NAMALWA (cell line): ENCODE data around the gene LRRIQ1.
"Not testable (repeated sequence)": the region's sequence is repeated elsewhere in the genome, so short reads cannot be mapped to it uniquely, and the experiment has no call there.

ENCODE experiments used
- DNase-seq: peaks from one replicate; pipeline ENCODE4 v3.0.0-alpha.2; 2015; ENCODE audit warnings: low spot score

The LRRIQ1 gene, protein sequence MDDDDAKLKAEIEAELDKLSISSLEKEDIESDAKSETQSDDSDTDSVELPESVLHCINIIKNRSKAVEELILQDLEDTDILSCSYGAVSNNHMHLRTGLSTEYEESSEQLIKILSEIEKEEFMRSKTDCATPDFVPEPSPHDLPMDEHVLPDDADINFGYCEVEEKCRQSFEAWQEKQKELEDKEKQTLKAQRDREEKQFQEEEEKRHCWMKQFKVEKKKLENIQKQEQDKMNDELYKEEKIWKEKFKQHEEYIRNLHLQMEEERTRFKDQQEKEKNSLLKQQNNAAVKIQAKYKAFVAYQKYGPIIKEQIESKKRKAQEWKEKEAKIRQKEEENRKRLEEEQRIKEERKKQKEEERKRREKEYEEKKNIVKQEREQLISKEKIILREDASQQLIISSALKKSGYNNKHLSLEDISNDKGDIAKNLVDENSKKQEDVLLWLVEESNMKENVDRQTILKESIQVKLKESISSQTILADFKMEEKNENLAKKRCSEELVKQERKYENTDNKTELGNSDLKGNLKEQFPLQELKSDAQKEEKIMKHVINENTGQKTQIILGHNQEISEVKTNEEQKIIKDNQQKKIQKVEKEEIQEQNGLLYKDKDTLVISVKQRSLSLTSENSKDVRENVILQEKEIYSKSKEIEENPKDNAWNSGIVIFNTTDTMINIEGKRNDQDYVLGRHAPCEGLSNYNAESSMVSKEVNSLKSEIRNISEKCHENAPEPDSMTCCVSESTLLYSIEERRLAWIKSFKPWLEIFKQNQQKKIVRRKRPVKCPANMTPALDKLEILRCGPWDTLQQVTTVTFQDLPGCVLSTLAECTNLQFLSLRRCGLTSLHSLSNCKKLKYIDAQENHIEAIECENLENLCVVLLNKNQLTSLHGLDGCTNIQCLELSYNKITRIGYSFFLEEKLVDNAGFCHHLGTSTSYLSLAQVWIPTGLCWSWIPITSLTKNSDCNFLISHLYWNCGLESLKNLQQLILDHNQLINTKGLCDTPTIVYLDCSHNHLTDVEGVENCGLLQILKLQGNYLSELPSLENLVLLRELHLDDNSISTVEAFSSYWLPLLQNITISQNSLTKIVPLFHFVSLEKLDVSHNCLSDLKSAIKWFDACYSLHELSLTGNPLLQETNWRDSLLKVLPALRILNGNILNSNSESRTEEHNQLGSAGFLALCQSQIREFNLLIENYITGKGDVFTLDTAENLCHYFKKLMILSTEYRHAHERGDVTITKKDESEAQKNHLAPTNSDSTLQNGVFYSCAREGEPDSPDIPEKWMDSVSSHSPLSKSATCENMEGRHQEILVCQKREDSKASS (N-terminal part only)

DNA sequence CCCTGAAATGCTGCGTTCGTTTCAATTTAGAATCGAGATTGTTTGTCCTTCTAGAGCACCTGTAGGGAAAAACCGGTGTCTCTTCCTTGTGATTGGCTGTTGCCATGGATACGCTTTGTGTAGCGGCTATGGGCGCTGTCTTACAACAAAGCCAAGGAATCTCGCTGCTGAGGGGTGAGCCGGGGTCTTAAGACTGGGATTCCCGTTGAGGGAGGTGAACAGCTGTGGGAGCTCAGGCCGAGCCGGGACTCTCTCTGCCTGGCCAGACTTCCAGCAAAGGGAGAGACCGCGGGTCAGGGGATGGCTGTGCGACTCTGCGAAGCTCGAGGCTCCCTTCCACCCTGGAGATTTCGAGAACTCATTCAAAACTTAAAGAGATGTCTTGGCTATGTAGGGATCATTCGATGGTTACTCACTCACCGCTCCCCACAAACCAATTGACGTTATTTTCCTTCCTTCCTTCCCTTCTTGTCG, at the start of gene LRRIQ1, which contains the start of gene TSPAN19:
Gene LRRIQ1 (plus strand): TSS at position 118 of the 474 bp plus-strand sequence. CDS start 1,826 bp downstream, outside the sequence.
Gene TSPAN19 (minus strand): TSS at position 44 of the 474 bp plus-strand sequence. CDS start 6,331 bp downstream, outside the sequence.
- DNase-seq, result peak; percentile 11

DNA sequence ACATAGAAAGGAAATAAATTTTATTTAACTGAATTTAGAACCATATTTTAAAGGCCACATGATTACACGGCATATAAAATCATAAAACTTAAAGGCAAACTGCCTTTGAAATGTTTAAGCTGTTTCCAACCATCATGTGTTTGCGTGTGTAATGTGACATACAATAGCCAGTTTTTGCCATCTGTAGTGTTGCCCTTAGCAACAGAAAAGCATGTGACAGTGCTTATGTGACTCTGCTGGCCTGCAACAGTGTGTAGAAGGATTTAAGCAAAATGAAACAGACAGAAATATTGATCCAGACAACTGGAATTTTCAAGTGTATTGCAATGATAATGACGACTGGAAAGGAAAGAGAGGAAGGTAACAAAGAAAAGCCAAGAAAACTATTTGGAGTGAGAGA, 49.6 kb upstream of the LRRIQ1 start:
- no peak for DNase-seq

DNA sequence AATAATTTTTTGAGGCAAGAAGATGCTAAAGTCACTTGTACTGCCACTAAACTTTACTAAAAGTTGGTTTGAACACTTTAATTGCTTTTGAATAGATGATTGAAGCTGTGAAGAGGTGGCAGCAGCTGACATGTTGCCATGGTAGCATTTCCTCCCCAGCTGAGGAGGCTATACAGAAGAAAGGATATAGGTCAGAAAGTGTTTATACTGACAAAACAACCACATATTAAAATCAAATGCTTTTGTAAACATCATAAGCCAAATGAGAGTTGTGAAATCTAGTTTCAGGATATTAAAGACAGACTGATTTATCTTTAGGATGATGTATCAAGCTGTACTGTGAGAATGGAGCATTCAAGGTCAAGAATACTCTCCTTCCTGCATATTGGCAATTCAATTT, 41.7 kb upstream of the LRRIQ1 start:
- no peak for DNase-seq

DNA sequence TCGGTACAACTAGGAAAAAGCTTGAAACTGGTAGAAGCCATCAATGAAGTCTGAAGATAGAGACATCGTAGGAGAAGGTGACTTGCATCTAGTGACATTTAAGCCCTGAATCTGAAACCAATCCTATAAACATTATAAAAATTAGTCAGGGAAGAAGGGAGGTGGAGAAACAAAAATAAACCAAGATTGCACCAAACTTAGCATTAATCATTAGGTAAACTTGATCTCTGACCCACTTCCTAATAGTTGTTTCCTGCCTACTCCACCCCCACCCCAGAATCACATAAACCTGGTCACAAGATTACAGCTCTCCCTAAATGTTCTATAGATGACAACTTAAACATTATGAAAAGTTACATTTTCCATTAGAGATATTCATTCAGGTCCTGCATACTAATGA, 40.5 kb upstream of the LRRIQ1 start:
- no peak for DNase-seq

DNA sequence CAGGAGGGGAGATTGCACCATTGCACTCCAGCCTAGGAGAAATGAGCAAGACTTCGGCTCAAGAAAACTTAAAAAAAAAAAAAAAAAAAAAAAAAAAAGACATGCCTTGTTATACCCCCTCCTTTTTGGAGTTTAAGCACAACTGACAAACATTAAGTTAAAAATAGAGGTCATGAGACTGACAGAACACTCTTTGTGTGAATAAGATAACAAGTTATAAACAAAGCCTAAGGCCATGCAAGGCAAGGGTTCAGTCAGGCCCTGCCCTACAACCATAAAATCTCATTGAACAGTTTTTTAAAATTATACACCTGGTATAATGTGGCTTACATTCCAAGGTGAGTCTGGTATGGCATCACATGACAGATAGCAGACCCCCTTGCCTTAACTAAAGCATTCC, 39.4 kb upstream of the LRRIQ1 start:
- DNase-seq, result no peak

DNA sequence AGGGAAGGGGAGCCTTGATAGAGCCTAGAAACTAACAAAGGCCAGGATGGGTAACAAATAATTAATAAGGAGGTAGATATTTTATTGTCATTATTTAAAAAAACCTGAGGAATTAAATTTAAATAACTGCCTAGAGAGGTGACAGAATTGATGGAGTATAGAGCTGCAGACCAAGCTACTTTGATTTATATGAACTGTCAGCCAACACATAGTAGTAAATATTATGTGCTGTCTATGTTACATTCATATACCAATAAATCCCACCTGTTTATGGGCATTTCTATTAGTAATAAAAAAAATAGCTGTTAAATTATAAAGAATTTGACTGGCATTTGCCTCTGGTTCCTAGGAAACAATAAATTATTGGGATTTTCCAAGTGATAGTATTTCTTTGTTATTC, 37.8 kb upstream of the LRRIQ1 start:
- DNase-seq, result no peak

DNA sequence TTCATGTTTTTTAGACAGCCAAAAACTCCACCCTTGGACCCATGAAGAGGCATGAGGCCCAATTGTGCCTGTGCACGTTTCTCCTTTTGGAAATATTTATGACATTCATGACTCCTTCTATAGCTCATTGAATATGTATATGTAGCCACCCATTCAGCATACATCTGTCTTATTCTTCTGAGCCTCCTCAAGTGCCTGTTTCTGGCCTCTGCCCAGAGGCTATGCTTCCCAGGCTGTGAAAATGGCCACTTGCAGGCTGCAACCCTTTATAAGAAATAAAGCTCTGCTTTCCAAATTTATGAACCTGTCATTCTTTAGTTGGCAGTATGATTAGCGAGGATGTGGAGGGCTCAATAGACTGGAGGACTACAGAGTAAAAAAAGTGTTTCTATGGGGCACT, 35.4 kb upstream of the LRRIQ1 start:
- no peak for DNase-seq

DNA sequence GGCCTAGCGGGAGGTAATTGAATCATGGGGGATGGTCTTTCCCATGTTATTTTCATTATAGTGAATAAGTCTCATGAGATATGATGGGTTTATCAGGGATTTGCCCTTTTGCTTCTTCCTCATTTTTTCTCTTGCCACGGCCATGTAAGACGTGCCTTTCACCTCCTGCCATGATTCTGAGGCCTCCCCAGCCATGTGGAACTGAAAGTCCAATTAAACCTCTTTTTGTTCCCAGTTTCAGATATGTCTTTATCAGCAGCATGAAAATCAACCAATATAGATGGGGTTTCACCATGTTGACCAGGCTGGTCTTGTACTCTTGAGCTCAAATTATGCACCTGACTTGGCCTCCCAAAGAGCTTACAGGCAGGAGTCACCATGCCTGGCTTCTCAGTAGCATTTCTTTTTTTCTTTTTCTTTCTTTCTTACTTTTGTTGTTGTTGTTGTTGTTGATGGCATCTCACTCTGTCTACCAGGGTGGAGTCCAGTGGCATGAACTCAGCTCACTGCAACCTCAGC, 33.3 kb upstream of the LRRIQ1 start:
- no peak for DNase-seq

DNA sequence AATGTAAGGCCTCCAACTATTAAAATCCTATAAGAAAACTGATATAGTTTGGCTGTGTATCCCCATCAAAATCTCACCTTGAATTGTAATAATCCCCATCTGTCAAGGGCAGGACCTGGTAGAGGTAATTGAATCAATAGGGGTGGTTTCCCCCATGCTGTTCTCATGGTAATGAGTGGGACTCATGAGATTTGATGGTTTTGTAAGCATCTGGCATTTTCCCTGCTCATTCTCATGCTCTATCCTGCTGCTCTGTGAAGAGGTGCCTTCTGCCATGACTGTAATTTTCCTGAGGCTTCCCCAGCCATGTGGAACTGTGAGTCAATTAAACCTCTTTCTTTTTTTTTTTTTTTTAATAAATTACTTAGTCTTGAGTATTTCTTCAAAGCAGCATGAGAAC, 31.9 kb upstream of the LRRIQ1 start:
- no peak for DNase-seq

DNA sequence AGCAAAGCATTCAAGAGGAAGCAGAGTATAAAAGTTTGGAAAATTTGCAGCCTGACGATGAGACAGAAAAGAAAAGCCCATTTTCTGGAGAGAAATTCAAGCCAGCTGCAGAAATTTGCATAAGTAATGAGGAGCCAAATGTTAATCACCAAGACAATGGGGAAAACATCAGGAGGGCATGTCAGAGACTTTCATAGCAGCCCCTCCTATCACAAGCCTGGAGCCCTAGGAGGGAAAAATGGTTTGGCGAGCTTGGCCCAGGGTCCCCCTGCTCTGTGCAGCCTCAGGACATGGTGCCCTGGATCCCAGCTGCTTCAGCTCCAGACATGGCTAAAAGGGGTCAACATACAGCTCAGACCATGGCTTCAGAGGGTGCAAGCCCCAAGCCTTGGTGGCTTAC, 31.1 kb upstream of the LRRIQ1 start:
- DNase-seq, result not testable (repeated sequence)

DNA sequence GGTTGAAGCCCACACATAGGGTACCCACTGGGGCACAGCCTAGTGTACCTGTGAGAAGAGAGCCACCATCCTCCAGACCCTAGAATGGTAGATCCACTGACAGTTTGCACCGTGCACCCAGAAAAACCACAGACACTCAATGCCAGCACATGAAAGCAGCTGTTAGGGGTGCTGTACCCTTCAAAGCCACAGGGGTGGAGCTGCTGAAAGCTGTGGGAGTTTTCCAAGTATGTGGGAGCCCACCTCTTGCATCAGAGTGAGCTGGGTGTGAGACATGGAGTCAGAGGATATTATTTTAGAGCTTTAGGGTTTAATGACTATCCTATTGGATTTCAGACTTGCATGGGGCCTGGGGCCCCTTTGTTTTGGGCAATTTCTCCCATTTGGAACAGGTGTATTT, 30.5 kb upstream of the LRRIQ1 start:
- no peak for DNase-seq

DNA sequence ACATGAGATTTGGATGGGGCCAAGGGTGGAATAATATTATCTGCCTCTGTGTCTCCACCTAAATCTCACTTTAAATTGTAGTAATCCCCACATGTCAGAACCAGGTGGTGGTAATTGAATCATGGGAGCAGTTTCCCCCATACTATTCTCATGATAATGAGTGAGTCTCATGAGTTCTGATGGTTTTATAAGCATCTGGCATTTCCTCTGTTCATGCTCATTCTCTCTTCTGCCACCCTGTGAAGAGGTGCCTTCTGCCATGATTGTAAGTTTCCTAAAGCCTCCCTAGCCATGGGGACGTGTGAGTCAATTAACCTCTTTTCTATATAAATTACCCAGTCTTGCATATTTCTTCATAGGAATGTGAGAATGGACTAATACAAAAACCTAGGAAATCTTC, 29.9 kb upstream of the LRRIQ1 start:
- no peak for DNase-seq

DNA sequence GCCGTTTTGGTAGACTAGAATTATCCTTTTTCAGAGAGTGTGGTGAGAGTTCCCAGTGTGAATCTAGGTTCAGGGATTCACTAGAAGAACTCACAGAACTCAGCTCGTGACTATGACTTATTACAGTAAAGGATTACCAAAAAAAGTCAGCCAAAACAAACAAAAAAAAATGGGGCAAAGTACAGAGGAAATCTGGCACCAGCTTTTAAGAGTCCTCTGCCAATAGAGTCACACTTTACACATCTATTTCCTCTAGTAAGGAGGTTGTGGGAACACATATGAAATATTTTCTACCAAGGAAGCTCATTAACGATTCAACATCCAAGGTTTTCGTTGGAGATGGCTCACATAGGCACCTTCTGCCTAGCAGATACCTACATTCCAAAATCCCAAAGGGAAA, 28.3 kb upstream of the LRRIQ1 start:
- no peak for DNase-seq

DNA sequence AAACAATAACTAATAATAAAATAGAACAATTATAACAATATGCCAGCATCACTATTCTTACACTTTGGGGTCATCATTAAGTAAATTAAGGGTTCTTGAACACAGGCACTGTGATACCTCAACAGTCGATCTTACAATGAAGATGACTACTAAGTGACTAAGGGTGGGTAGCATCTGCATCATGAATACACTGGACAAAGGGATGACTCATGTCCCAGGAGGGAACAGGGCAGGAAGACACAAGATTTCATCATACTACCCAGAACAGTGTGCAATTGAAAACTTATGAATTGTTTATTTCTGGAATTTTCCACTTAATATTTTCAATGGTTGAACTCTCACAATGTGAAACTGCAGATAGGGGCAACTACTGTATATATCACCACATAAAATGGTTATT, 19.7 kb upstream of the LRRIQ1 start:
- DNase-seq, result no peak

DNA sequence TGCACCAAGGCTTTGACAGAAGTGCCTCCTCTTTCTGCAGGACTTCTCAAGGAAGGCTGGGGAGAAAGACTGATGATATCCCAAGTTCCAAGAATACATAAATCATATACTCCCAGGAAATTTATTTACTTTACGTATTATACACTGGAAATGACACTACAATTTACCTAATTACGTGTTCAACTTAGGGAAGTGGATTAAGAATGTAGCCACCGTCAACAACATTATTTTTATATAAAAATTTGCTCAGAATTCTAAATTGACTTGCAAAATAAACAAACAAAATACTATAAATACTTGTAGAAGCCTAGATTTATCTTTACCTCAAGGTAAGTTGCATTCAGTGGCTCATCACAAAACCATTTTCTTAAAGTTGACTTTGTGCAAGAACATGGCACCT, 19.0 kb upstream of the LRRIQ1 start:
- DNase-seq, result no peak

DNA sequence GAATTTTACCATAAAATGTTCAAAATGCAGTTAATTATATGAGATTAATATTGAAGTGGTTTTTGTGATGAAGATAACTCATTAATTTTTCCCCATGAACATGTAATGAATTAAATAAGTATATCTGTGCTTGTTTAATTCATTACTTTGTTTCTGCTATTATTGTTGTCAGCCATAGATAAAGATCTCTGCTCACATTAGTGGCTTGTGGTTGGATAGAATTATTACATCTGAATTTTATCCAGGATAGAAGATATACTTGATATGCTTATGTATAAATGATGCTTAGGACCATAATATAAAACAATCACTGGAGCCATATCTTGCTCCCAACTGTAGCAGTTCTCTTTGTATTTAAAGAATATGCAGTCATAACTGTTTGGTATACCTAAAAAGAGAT, 18.5 kb upstream of the LRRIQ1 start:
- DNase-seq, result no peak

DNA sequence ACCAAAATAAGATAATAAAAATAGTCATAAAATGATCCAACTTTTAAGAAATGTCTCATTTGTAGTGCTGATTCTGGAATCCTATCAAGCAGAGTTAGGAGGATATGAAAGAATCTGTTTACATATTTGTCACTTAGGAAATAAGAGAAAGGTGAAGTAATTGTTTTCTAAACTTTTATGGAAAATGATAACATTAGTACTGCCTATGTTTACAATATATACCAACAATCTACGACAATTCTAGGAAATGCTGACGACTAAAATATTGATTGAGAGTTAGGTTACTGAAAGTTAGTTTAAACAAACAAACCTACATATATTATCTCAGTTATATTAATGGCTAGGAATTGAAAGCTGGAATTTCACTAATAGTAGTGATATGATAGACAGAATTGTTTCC, 18.1 kb upstream of the LRRIQ1 start:
- DNase-seq, result no peak

DNA sequence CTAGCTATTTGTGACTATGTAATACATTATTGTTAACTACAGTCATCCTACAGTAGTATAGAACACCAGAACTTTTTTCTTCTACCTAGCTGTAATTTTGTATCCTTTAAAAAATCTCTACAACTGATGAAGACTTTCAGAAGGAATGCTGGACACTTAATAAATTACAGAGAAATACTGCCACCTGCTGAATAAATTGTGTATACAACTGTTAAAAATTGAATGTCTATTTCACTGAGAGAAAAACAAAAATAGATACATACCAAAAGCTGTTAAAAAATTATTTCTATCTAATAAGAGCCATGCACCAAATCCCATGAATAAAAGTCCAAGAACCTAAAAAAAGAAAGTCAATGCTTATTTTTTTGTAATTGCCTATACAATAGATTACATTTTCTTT, 6.7 kb upstream of the LRRIQ1 start:
- DNase-seq, result peak; percentile 41

DNA sequence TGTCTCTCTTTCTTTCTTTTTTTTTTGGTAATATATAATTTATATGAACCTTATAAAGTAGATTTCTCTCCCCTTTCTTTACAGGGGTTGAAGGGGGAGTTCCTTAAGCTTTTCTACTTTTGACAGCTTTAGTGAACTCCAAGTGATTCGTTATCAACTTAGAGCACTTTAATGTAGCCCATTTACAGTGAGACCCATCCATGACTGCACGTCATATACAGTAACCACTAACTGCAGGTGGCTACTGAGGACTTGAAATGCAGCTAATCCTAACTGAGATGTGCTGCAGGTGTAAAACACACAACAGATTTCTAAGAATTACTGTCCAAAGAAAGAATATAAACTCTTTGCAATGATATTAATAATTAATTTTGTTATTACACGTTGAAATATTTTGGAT, 582 bp downstream of the LRRIQ1 start:
- DNase-seq, result no peak

DNA sequence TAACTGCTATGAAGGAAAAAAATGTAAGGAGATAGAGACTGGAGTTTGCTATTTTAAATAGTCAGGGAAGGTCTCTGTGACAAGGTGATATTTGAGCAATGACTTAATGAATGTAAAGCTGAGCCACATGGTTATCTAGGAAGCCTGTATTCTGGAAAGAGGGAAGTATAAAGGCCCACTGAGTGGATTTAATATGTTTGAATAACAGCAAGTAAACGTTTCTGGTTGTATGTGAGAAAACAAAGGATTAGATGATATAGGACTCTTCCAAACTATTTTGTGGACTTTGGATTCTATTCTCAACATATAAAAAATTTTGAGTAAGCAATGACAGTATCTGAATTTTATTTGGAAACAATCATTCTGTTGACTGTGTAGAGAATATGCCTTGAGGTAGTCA, 5.2 kb downstream of the LRRIQ1 start:
- no peak for DNase-seq

DNA sequence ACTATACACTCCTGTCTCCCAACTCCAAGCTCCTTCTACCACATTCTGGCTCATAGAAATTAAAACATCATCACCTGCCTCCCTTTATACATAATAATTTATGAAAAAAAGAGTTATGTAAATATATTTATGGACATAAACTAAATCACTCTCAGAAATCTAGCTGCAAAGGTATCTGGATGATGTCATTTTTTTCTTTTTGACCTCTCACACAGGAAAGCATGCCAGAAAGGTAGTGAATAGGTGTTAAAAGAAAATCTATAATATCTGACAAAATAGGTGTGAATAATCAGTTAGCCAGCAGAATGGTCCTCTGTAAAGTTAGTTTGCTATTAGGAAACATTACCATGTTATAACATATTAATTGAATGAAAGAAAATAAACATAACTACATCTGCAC, 7.7 kb downstream of the LRRIQ1 start:
- DNase-seq, result no peak
